ENCODE results near the gene AP1B1. TPM values are rescaled to one million over a fixed set of nuclear protein-coding genes. Genes with fewer than 3 reads are reported as not detected.

AP1B1 gene
- total and polyA plus RNA-seq, 2 of the 8 experiments (the other 6 are each of a cell fraction or from before 2014, with no cell fraction given), result 64.2 to 86.8 TPM

DNA sequence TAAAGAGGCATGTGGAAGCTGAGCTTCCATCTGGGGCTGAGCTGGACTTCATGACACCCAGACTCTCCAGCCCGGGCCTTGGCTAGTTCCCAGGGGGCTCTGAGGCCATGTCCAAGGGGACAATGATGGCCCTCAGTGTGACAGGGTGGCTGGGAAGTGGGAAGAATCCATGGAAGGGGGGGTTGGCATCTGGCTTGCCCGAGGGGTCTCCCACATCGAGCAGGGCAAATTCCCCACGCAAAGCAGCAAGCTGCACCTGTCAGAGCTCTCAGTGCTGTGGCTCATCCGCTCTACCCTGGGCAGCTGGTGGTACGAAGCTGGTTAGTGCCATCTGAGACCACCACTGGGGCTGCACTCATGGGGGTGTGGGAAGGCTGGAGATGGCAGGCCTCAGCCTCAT is 9.4 kb upstream of the AP1B1 start:
- H2BK15ac ChIP-seq (ENCODE audit: low read length), result no peak overlapping the region
- H3K9ac ChIP-seq (replicated peaks in 1 of 4; ENCODE audit: extremely low read depth in 1 of 4, low read depth in 3 of 4, low read length in 3 of 4), result no peak overlapping the region
- FAIRE-seq (no peak), DNase-seq (ENCODE audit: low read depth in 1 of 2, low spot score in 2 of 2) (no peak)
- H3K4me1 ChIP-seq (replicated peaks in 1 of 4; ENCODE audit: control insufficient read depth in 3 of 4, insufficient read depth in 4 of 4, low read length in 3 of 4), result no peaks in the 10 kb centered on the region
- 88% methylated on average over 6 of the region's 6 CpGs; no CpG with 5 or more reads in 1 of the 2 experiments for WGBS, 2 experiments (ENCODE audit: extremely low coverage in 1 of 2, insufficient coverage in 1 of 2, insufficient read length in 1 of 2, insufficient replicate concordance in 2 of 2, low coverage in 1 of 2, low lambda C conversion rate in 2 of 2, missing lambda C conversion rate in 1 of 2)
- H4K20me1 ChIP-seq (replicated peaks in 1 of 2; ENCODE audit: control insufficient read depth in 1 of 2, insufficient read depth in 2 of 2, low read length in 2 of 2), result no peaks in the 10 kb centered on the region
- H3K79me1 ChIP-seq (ENCODE audit: low read depth, low read length), result no peaks in the 10 kb centered on the region
- H3K27ac ChIP-seq (ENCODE audit: low read depth, low read length), result no peak overlapping the region
- no peak overlapping the region for H2BK20ac ChIP-seq (ENCODE audit: low read length)
- CTCF ChIA-PET (ENCODE audit: partially characterized antibody), result interaction anchor here (1.0 to 1.6 kb wide), 5 partner anchors 13 to 127 kb away, joined by 3 to 7 read pairs (median 4); no protein-coding TSS in a partner anchor
- no peak overlapping the region for H2AK5ac ChIP-seq (ENCODE audit: low read depth, low read length)
- H3K9me3 ChIP-seq (ENCODE audit: insufficient read depth in 2 of 2, low read depth in 1 of 2, low read length in 1 of 2), result no peaks in the 10 kb centered on the region
- H3K23me2 ChIP-seq (ENCODE audit: low read depth, low read length), result no peaks in the 10 kb centered on the region
- POLR2A ChIA-PET (ENCODE audit: partially characterized antibody), result interaction anchor here (1.3 kb wide), 1 partner anchor 9 kb away, joined by 4 read pairs; the partner anchor contains the start of gene AP1B1
- no peaks in the 10 kb centered on the region for H3K79me2 ChIP-seq (ENCODE audit: control insufficient read depth in 1 of 2, insufficient read depth in 2 of 2, low read length in 2 of 2)
- no peak overlapping the region for H4K8ac ChIP-seq (ENCODE audit: extremely low read depth, insufficient read depth, low read length)
- H3K18ac ChIP-seq (ENCODE audit: extremely low read depth, low read length), result no peak overlapping the region
- H2BK120ac ChIP-seq (replicated peaks; ENCODE audit: low read depth, low read length), result no peak overlapping the region
- H2BK12ac ChIP-seq (ENCODE audit: low read depth, low read length), result no peak overlapping the region
- no peak overlapping the region for H3K14ac ChIP-seq (ENCODE audit: insufficient read length)
- no peaks in the 10 kb centered on the region for H3K36me3 ChIP-seq (ENCODE audit: control insufficient read depth in 2 of 4, insufficient read depth in 4 of 4, low read length in 3 of 4)
- H3K4ac ChIP-seq (replicated peaks; ENCODE audit: insufficient read length, low read depth, low read length), result no peak overlapping the region
- H3K23ac ChIP-seq (ENCODE audit: insufficient read length), result no peak overlapping the region
- no peak overlapping the region for H4K5ac ChIP-seq (ENCODE audit: insufficient read length, low read depth, low read length)
- H2AFZ ChIP-seq (ENCODE audit: low read length), result no peak overlapping the region
- H3K56ac ChIP-seq (replicated peaks; ENCODE audit: insufficient read length, low read depth, low read length), result no peak overlapping the region
- H3K4me2 ChIP-seq (ENCODE audit: insufficient read depth in 1 of 2, low read depth in 2 of 2, low read length in 2 of 2), result no peak overlapping the region
- H3K27me3 ChIP-seq (replicated peaks in 1 of 4; ENCODE audit: control insufficient read depth in 3 of 4, extremely low read depth in 1 of 4, insufficient read depth in 3 of 4, low read length in 3 of 4), result no peaks in the 10 kb centered on the region
- no peak overlapping the region for H2BK5ac ChIP-seq (ENCODE audit: low read depth, low read length)
- H3K4me3 ChIP-seq (ENCODE audit: extremely low read depth in 1 of 4, insufficient read depth in 2 of 4, low read depth in 3 of 4, low read length in 4 of 4), result no peak overlapping the region
- no peak overlapping the region for H4K91ac ChIP-seq (replicated peaks; ENCODE audit: insufficient read length, low read length)
- no peak for TF ChIP-seq POLR2A (IDR thresholded peaks at IDR 0.05; ENCODE audit: control extremely low read depth in 1 of 2, low read depth in 2 of 2, low read length in 2 of 2)
- TF ChIP-seq FOSL1 (IDR thresholded peaks at IDR 0.05; ENCODE audit: insufficient read depth, low read depth, low read length), result no peak
- TF ChIP-seq EGR1 (IDR thresholded peaks at IDR 0.05; ENCODE audit: borderline replicate concordance, low read depth, low read length), result no peak
- no peak for TF ChIP-seq TAF1 (IDR thresholded peaks at IDR 0.05; ENCODE audit: low read depth, low read length)
- no peak for TF ChIP-seq SIRT6 (IDR thresholded peaks at IDR 0.05; ENCODE audit: low read length)
- TF ChIP-seq, protein P1, sequence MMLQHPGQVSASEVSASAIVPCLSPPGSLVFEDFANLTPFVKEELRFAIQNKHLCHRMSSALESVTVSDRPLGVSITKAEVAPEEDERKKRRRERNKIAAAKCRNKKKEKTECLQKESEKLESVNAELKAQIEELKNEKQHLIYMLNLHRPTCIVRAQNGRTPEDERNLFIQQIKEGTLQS (IDR thresholded peaks at IDR 0.05; ENCODE audit: insufficient read depth, low read depth, low read length), result no peak
- no peak for TF ChIP-seq SUZ12 (IDR thresholded peaks at IDR 0.05; ENCODE audit: low read length)
- TF ChIP-seq JUN (IDR thresholded peaks at IDR 0.05; ENCODE audit: low read depth, low read length), result no peak
- TF ChIP-seq CHD2 (IDR thresholded peaks at IDR 0.05; ENCODE audit: low read length), result no peak
- TF ChIP-seq, protein P2, sequence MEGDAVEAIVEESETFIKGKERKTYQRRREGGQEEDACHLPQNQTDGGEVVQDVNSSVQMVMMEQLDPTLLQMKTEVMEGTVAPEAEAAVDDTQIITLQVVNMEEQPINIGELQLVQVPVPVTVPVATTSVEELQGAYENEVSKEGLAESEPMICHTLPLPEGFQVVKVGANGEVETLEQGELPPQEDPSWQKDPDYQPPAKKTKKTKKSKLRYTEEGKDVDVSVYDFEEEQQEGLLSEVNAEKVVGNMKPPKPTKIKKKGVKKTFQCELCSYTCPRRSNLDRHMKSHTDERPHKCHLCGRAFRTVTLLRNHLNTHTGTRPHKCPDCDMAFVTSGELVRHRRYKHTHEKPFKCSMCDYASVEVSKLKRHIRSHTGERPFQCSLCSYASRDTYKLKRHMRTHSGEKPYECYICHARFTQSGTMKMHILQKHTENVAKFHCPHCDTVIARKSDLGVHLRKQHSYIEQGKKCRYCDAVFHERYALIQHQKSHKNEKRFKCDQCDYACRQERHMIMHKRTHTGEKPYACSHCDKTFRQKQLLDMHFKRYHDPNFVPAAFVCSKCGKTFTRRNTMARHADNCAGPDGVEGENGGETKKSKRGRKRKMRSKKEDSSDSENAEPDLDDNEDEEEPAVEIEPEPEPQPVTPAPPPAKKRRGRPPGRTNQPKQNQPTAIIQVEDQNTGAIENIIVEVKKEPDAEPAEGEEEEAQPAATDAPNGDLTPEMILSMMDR (IDR thresholded peaks at IDR 0.05; ENCODE audit: control extremely low read depth in 1 of 3, insufficient read depth in 1 of 3, low read depth in 1 of 3, low read length in 3 of 3), result no peak
- TF ChIP-seq CHD1 (IDR thresholded peaks at IDR 0.05; ENCODE audit: low read depth, low read length), result no peak
- no peak for TF ChIP-seq HDAC6 (IDR thresholded peaks at IDR 0.05; ENCODE audit: low read depth, low read length)
- TF ChIP-seq CEBPB (IDR thresholded peaks at IDR 0.05; ENCODE audit: low read depth, low read length), result no peak

Data from H1 (cell line).